IgD-negative memory B cell (primary cell): Measurements from ENCODE around the gene BORCS6. TPM values are rescaled to one million over a fixed set of nuclear protein-coding genes. Genes with fewer than 3 reads are reported as not detected.

Experiments
- H3K27ac Mint-ChIP-seq, 3 donors: one replicate each; pipeline ENCODE4 v1.8.0; 2020 to 2022; ENCODE audit warnings: mild to moderate bottlenecking in 3 of 3, mixed read lengths in 3 of 3, moderate library complexity in 1 of 3
- H3K27me3 Mint-ChIP-seq: one replicate; pipeline ENCODE4 v1.8.0; 2021; ENCODE audit warnings: mixed read lengths
- H3K36me3 Mint-ChIP-seq: one replicate; pipeline ENCODE4 v1.8.0; 2020; ENCODE audit warnings: mild to moderate bottlenecking, mixed read lengths
- H3K4me1 Mint-ChIP-seq, 3 donors: one replicate each; pipeline ENCODE4 v1.8.0; 2020 to 2022; ENCODE audit warnings: mixed read lengths in 3 of 3, mild to moderate bottlenecking in 1 of 3
- H3K4me3 Mint-ChIP-seq, 4 donors: one replicate each; pipeline ENCODE4 v1.8.0; 2020 to 2022; ENCODE audit warnings: mild to moderate bottlenecking in 4 of 4, mixed read lengths in 4 of 4, moderate library complexity in 3 of 4
- H3K9me3 Mint-ChIP-seq, 3 donors: one replicate each; pipeline ENCODE4 v1.8.0; 2020 to 2021; ENCODE audit warnings: mixed read lengths in 3 of 3, mild to moderate bottlenecking in 1 of 3
- polyA plus RNA-seq: library from polyadenylated mRNA; unstranded; fragments of 300-500 nt; fragmentation: Illumina TruSeq; gene quantifications from one replicate; pipeline ENCODE4 v1.2.3, GENCODE V29; 2021

The BORCS6 gene
- polyA plus RNA-seq: 30.0 TPM

DNA sequence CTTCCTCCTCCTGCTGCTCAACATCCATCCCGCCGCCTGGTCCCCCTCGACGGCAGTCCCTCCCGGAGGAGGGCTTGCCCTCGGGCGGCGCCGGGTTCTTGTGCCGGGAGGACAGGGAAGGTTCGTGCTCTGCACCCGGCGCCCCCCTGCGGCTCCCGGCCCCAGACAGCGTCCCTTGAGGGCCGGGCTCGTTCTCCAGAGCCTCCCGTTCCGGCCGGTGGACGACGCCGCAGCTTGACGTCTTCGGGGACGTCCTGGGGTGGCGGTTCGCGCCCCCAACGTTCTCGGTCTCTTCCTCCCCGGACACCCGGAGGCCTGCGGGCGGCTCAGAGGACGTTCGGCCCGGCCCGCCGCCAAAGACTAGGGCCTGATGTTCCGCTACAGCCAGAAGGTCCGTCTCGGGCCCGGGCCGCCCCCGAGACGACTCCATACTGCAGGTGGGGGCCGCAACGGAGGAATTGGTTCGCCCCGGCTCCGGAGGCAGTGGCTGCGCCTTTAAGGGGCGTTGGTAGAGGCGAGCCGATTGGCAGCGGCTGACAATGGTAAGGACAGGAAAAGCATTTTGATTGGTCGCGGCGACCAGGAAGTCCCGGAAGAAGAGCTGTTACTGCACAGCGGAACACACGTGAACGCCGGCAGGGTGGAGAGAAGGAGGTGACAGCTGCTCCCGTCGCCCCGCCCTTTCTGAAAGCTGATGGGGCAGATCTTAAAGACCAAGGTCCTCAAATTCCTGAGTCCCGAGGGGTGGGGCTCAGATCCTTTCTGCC lies at the start of gene BORCS6:
Gene BORCS6, minus strand, starts transcription at position 470 of the 767 bp plus-strand sequence. Its CDS starts 40 bp downstream, at position 430.
- Mint-ChIP-seq H3K9me3 (no peaks in the 10 kb centered on the region), H3K4me3 (peak within 1 kb of the TSS in 1 of 4 donors; percentile 2), H3K27ac (peak within 1 kb of the TSS; percentile 85 to 95 (median 92)), H3K4me1 (peaks cover 5 to 10% (median 9%) of the 10 kb centered on the region in 3 donors), H3K27me3 (no peaks in the 10 kb centered on the region), H3K36me3 (no peaks in the 10 kb centered on the region)

DNA sequence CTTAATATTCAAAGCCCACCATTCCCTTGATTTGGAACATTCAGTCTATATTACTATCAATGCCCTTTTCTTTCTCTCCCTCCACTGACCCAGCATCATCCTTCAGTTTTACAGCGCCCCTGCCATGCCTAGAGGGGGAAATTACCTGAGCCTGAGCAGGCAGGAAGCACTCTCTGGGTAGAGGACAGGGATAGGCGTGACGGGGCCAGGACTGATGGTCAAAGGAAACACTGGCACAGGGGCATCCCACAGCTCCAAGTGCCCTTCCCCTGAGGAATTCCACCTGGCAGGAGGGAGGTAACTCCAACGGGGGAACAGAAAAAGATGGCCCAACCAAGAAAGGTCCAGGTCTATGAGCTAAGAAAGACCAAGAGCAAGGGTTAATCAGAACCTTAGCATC lies 47.9 kb upstream of the BORCS6 start:
- no peak overlapping the region for H3K27ac Mint-ChIP-seq
- H3K9me3 Mint-ChIP-seq: no peaks in the 10 kb centered on the region
- no peaks in the 10 kb centered on the region for H3K27me3 Mint-ChIP-seq
- peaks cover 7 to 16% (median 9%) of the 10 kb centered on the region in 3 donors for H3K4me1 Mint-ChIP-seq
- H3K36me3 Mint-ChIP-seq: peaks cover 10% of the 10 kb centered on the region
- peak overlapping the region in 1 of 4 donors; percentile 55 for H3K4me3 Mint-ChIP-seq

DNA sequence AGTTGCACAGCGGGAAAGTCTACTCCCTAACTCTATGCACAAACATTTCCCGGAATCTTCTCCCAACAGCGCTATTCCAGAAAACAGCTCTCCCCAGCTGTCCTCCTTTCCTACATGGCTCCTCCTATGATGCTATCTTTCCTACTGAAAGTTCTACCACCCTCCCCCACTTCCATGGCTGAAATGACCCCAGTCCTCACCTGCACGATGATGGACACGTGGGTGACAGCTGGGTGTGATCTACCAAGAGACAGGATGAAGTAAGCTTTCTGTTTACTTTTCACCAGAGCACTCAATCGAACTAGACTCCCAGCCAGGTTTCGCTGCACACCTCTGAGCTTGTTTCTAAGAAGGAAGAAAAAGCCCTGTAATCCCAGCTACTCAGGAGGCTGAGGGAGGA lies 47.2 kb upstream of the BORCS6 start:
- Mint-ChIP-seq H3K9me3 (no peaks in the 10 kb centered on the region), H3K27ac (no peak overlapping the region)

DNA sequence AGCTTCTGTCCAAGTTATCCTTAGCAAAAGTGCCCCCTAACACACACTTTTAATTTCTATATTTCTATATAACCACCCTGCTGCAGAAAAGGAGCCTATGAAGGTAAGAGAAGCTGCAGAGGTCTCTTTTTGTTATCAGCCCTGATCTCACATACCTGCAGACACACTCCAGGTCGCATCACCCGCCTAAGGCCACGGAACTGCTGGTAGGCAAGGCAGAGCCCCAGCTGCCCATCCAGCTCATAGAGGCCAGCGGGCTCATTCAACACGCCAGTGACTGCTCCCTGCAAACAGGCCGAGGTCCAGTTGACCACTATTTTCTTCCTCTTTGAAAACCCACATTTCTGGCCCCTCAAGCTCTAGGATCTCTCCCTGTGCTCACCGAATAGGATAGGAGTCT lies 45.7 kb upstream of the BORCS6 start:
- Mint-ChIP-seq H3K9me3 (no peaks in the 10 kb centered on the region), H3K27me3 (no peaks in the 10 kb centered on the region), H3K27ac (peak overlapping the region in 1 of 3 donors; percentile 27), H3K4me1 (peaks cover 6 to 13% (median 9%) of the 10 kb centered on the region in 3 donors), H3K36me3 (peaks cover 12% of the 10 kb centered on the region), H3K4me3 (no peak overlapping the region)

More for the DNA sequence above, 47.2 kb upstream of the BORCS6 start:
- Mint-ChIP-seq H3K27me3 (no peaks in the 10 kb centered on the region), H3K4me3 (no peak overlapping the region), H3K36me3 (peaks cover 12% of the 10 kb centered on the region), H3K4me1 (peaks cover 9 to 12% (median 9%) of the 10 kb centered on the region in 3 donors)

DNA sequence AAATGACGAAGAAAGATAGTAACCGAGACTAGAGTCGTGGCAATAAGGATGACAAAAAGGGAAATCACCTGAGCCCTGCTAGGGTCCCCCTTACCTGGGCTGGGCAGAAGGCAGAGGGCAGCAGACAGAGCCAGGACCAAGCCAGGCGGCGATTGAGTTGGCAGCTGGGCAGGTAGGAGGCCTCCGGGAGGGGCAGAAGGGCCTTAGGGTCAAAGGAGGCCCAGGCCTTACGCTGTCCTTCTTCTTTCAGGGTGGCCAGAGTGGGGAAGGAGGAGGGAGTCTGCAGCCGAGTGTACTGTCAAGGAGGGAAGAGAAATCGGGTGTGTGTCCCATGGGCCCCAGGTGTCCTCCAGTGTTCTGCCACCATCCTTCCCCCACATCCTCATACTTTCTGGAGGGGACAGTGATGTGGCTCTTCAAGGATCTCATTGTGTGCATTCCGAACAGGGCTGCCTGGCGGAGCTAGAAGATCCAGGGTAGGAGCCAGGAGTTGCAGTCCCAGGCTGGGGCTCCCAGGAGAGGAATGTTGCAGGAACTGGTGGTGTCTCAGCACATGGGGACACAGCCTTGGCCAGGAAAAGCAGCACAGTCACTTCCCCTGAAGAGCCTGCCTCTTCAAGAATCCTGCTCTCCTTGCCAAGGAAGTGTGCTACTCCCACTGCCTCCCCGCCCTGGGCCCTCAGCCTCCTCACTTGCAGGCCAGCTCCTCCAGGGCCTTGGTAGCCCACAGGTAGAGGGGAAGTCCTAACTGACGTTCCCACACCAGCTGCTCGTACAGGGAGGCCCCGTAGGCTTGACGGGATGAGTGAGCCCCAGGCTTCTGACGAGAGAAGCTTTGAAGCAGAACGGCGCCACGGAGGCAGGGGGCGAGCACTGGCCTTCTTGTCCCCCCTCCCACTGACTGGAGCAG lies 44.6 kb upstream of the BORCS6 start:
- no peaks in the 10 kb centered on the region for H3K27me3 Mint-ChIP-seq
- H3K27ac Mint-ChIP-seq: peak overlapping the region in 2 of 3 donors; percentile 28 to 52
- no peak overlapping the region for H3K4me3 Mint-ChIP-seq
- no peaks in the 10 kb centered on the region for H3K9me3 Mint-ChIP-seq
- peaks cover 12% of the 10 kb centered on the region for H3K36me3 Mint-ChIP-seq
- H3K4me1 Mint-ChIP-seq: peaks cover 3 to 12% (median 9%) of the 10 kb centered on the region in 3 donors

DNA sequence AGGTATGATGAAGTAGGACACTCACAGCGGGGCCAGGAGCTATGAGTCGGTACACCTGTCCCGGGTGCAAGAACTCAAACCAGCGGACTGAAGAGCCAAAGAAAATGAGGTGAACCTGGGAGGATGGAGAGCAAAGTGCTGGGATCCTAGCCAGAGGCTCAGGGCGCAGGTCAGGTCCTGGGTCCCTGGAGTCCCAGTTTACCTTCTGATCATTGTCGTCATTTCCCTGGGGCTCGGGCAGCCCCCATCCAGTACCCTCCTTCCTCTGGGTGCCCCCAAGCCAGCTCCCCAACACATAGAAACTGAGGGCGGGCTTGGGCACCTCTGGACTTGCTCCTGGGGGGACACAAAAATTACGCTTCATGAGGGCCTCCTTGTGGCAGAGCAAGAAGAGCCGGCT lies 41.7 kb upstream of the BORCS6 start:
- H3K4me1 Mint-ChIP-seq: peaks cover 12 to 18% (median 15%) of the 10 kb centered on the region in 3 donors
- H3K27ac Mint-ChIP-seq: no peak overlapping the region

DNA sequence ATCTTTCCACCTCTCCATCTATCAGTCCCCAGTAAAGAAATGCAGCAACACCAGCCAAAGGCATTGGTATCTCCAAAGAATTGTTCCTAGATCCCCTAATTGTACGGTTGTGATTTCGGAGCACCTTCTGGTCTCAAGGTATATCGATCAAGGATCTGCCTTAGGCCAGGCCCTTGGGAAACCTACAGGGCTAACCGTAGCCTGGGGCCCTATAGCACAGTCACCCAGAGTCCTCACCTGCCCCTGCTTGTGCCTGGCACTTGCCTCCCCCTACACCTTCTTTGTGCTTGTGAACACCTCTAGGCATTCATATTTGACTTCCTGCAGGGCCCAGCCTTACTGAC lies 37.2 kb upstream of the BORCS6 start:
- Mint-ChIP-seq H3K27me3 (no peaks in the 10 kb centered on the region), H3K9me3 (peaks cover 0 to 2% (median 0%) of the 10 kb centered on the region in 3 donors), H3K36me3 (no peaks in the 10 kb centered on the region), H3K4me3 (peak overlapping the region; percentile 26 to 91 (median 81)), H3K4me1 (peaks cover 29 to 40% (median 33%) of the 10 kb centered on the region in 3 donors), H3K27ac (peak overlapping the region; percentile 92 to 98 (median 96))

More for the DNA sequence above, 41.7 kb upstream of the BORCS6 start:
- Mint-ChIP-seq H3K36me3 (peaks cover 8% of the 10 kb centered on the region), H3K9me3 (no peaks in the 10 kb centered on the region), H3K4me3 (no peak overlapping the region), H3K27me3 (no peaks in the 10 kb centered on the region)

DNA sequence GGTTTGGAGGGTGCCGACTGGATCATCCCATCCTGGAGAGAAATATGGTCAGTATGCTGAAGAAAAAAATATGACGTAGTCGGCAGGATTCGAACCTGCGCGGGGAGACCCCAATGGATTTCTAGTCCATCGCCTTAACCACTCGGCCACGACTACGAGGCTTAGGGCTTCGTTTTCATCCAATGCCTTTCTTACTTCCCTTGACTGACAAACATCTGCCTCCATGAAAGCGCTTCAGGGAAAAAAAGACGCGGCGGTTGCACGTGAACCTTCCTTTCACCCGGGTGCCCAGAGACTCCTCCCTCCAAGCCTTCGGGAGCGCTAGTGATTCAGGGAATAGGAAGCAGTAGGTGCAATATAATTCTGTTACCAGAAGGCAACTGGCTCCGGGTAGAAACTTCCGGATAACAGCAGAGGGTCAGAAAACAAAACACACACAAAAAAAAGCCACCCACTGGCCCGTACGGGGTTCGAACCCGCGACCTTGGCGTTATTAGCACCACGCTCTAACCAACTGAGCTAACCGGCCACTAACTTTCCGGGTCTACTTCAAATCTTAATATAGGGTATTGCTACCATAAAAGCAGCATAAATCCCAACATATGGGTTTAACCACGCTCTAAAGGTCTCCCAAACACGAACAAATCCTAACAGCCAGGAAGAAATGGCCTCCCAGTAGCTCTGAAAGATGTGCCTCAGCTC lies 36.7 kb upstream of the BORCS6 start:
- peaks cover 33 to 40% (median 34%) of the 10 kb centered on the region in 3 donors for H3K4me1 Mint-ChIP-seq
- H3K27ac Mint-ChIP-seq: peak overlapping the region; percentile 92 to 98 (median 96)
- H3K9me3 Mint-ChIP-seq: peaks cover 0 to 3% (median 0%) of the 10 kb centered on the region in 3 donors
- no peaks in the 10 kb centered on the region for H3K36me3 Mint-ChIP-seq
- no peaks in the 10 kb centered on the region for H3K27me3 Mint-ChIP-seq
- H3K4me3 Mint-ChIP-seq: peak overlapping the region; percentile 72 to 91 (median 86)

DNA sequence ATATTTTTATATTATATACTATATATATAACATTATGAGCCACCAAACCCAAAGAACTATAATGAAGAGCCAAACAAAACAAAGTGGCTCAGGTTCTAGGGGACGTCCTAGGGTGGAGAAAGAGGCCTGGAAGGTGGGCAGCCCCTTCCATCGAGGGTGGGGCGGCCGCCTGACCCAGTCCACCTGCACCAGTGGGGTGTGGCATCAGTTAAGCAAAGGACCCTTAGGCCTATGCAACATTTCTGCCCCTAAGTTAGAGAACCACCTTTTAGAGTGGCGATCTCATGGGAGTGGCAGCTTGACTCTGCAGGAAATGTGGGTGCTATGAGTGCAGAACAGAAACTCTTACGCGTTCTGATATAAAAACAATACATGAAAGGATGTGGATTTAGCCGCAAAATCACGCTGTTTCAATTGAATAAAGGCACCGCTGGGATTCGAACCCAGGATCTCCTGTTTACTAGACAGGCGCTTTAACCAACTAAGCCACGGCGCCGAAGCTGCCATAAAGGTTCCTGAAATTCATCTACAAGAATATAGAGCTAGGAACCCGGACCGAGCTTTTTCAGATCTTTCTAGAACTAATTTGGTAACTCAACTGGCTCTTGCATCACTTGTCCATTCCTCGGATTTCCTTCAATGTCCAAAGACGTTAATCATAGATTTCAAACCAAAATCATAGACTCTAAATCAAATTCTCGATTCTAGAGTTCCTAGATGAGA lies 36.0 kb upstream of the BORCS6 start:
- peak overlapping the region; percentile 92 to 98 (median 96) for H3K27ac Mint-ChIP-seq
- H3K4me1 Mint-ChIP-seq: peaks cover 34 to 43% (median 36%) of the 10 kb centered on the region in 3 donors
- H3K36me3 Mint-ChIP-seq: peaks cover 4% of the 10 kb centered on the region
- no peaks in the 10 kb centered on the region for H3K27me3 Mint-ChIP-seq
- H3K4me3 Mint-ChIP-seq: peak overlapping the region; percentile 72 to 91 (median 86)
- peaks cover 0 to 3% (median 0%) of the 10 kb centered on the region in 3 donors for H3K9me3 Mint-ChIP-seq

DNA sequence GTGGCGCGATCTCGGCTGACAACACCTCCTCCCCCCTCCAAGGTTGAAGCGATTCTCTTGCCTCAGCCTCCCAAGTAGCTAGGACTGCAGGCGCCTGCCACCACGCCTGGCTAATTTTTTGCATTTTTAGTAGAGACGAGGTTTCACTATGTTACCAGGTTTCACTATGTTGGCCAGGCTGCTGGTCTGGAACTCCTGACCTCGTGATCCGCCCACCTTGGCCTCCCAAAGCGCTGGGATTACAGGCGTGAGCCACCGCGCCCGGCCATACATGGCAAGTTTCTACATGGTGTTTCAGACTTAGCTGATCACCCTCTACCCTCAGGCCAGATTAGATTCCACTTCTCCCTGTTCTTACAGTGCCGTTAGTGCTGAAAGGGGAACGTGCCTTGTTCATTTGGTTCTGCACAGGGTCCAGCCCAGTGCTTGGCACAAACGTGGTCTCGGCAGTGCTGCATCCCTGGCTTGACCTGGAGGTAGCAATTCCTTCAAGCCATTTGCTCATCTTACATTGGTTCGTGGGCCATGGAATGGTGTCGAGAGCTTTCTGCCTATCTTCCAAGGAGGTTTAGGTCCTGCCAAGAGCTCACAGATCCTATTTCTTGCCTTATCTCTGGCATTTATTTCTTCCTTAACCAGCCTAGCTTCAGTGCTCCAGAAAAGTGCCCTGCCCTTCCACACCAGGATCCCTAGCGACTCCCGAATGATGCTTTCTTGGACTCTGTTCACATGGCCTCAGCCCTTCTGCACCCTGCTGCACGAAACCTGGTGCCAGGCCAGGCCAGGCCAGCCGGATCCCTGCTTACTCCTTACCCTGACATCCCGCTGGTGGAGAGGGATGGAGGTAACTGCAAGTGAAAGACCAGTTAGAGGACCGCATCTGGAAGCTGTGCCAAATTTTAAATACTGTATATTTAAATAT lies 35.2 kb upstream of the BORCS6 start:
- Mint-ChIP-seq H3K36me3 (peaks cover 5% of the 10 kb centered on the region), H3K9me3 (peaks cover 0 to 3% (median 0%) of the 10 kb centered on the region in 3 donors), H3K27me3 (peaks cover 1% of the 10 kb centered on the region), H3K27ac (peak overlapping the region; percentile 20 to 100 (median 98)), H3K4me1 (peaks cover 39 to 48% (median 42%) of the 10 kb centered on the region in 3 donors), H3K4me3 (peak overlapping the region in 3 of 4 donors; percentile 63 to 91 (median 72))

DNA sequence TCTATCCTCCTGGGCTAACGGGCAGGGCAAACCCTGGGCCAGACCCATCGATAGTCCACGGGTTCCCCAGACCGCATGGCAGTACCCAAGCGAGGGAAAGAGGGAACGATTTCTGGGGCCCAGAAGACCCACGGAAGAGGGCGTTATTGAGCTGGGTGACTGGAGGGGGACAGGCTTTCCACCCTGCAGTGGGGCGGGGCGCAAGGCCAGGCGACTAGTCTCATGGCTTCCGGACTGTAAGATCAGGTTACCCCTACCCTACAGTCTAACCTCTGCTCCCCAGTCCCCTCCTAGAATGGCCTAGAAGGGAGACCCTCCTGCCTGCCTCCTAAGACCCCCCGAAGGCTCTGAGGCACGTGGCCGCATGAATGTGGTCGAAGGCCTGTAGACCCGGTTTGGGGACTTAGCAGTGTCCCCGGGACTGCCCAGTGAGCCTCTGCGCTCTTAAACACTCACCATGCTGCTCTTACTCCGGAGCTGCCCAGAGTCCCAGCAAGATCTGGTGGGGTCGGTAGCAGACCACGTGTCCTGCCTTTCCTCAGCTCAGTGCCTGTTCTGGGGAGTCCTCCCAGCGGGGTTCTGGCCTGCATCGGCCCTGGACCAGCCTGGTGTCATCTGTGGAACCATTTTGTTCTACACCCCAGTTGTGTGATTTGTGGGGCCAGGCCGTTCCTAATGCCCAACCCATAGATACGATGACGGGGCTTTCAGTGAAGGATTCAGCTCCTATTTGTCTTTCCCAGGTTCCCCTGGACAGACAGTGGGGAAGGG lies 33.6 kb upstream of the BORCS6 start:
- peaks cover 39 to 51% (median 42%) of the 10 kb centered on the region in 3 donors for H3K4me1 Mint-ChIP-seq
- H3K9me3 Mint-ChIP-seq: peaks cover 0 to 3% (median 0%) of the 10 kb centered on the region in 3 donors
- peak overlapping the region; percentile 98 to 100 (median 100) for H3K27ac Mint-ChIP-seq
- H3K36me3 Mint-ChIP-seq: peaks cover 5% of the 10 kb centered on the region
- H3K4me3 Mint-ChIP-seq: peak overlapping the region; percentile 91 to 99 (median 98)
- H3K27me3 Mint-ChIP-seq: peaks cover 1% of the 10 kb centered on the region

DNA sequence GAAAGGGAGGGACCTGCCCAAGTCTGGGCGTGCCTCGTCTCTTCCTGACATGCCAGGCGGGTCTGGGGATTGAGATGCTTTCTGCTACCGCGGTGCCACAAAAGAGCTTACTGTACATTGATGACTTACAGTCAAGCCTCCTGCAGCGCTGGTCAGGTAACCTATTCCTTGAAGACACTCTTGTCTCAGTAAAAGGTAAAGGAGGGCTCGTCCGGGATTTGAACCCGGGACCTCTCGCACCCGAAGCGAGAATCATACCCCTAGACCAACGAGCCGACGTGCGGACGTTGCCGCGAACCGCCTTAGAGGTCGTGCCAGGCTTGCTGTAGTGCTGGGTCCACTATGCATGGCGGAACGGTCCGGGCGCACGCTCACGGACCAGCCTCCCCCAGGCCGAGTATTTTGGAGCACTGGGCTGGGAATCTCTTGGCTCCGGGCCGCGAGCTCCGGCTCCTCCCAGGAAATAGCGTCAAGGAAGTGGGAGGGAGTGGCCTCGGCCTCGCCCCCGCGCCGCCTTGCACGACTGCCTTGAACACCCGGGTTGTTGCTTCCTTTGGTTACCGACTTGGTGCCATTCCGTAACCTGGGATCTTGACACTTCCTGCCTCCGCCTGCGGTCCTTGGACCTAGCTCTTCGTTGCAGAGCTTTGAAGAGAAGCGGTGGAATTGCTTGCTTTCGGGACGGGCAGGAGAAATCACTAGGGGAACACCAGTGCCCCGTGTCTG lies 32.8 kb upstream of the BORCS6 start:
- Mint-ChIP-seq H3K4me3 (peak overlapping the region; percentile 91 to 99 (median 98)), H3K27me3 (peaks cover 1% of the 10 kb centered on the region), H3K36me3 (peaks cover 5% of the 10 kb centered on the region), H3K9me3 (peaks cover 0 to 3% (median 0%) of the 10 kb centered on the region in 3 donors), H3K27ac (peak overlapping the region; percentile 98 to 100 (median 100)), H3K4me1 (peaks cover 39 to 51% (median 42%) of the 10 kb centered on the region in 3 donors)
